Stromal cell of bone marrow (primary cell): ENCODE results near the gene CADPS2.
"Not testable (repeated sequence)": the region's sequence is repeated elsewhere in the genome, so short reads cannot be mapped to it uniquely, and the experiment has no call there.

Experiments used
- DNase-seq: peaks from one replicate; pipeline ENCODE4 v3.0.0-alpha.2; 2012; ENCODE audit warnings: low read depth

Gene CADPS2

DNA sequence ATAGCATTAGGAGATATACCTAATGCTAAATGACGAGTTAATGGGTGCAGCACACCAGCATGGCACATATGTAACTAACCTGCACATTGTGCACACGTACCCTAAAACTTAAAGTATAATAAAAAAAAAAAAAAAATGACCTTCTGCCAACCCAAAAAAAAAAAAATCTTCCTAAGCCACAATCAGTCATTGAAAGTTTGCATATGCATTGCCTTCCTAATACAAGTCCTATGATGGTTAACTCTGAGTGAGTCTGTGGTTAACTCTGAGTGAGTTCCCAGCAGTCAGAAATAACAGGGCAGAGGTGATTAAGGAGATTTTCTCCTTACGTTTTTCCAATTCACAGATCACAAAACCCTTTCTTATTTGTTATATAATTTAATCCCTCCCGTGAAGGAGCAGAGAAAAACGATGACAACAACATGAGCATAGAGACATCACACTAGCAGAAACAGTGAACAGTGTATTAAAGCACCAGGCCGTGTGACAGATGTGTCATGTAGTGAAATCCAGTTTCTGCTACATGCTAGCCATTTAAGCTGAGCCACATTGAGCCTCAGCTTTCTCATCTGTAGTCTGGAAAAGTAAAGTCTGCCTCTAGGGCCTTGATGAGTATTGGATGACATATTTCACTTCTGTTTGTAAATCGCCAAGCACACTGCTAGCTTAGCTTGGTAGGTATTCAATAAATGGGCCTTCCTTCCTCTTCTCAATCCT lies 176.2 kb downstream of the CADPS2 start:
- DNase-seq: no peak

DNA sequence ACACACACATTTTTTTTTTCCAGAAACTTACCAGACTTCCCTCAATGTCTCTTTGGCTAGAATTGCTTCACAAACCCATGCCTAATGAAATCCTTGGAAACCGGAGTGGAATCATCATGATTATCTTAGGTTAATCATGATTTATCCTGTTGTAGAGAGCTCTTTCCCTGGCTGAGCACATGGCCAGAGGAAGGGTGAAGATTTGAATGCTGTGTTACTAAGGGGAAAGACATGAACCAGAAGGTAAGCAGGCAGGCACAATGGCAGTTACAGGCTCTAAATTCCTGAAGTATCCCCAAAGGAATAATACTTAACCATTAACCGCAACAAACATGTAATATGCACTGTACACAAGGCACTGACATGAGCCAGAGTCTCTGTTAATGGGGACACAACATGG lies 179.4 kb downstream of the CADPS2 start:
- no peak for DNase-seq

DNA sequence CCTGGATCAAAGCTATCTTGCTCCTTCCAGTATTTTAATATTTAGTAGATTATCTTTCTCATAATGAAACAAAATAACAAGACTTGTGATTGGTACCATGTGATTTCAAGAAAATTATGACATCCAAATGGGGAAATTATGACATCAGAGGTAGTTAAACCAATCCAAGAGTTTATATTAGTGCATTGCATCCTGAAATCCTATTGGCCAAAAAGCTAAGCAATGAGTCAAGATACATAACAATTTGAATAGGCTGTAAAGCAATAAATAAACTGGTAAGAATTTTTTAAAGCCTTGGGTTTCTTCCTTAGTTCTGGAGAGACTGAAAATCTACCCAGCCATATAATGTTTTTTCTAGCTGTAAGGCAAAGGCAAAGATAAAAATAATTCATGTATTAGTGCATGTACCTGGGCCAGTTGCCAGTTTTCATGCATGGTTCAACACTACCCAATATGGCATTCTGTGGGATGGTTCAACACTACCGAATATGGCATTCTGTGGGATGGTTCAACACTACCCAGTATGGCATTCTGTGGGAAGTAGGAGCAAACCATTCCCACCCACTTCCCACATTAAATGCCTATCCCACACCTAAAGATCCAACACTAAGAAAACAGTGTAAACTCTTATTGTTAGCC lies 183.3 kb downstream of the CADPS2 start, which contains the start of gene RNF148:
Gene RNF148 (minus strand): TSS at position 51 of the 639 bp plus-strand sequence. CDS start 172 bp downstream, outside the sequence.
- no peak for DNase-seq

DNA sequence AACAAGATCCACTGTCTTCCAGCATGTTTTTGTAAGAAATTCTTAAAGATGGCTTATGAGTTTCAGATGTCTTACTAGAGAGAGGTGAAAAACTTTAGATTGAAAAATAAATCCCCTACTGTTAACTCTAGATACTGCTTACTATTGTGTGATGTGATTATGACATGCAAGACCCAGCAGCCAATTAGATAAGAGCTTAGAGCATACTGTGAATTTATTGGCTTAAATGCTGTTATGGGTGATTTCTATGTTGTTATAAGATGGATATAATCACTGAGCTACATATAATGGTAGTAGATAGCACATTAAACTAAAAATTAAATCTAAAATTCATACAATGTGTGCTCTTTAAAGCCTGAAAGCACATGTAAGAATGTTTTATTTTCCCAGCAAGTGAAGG lies 187.2 kb downstream of the CADPS2 start, which contains the start of gene RNF133:
Gene RNF133 (minus strand): TSS at position 101 of the 400 bp plus-strand sequence. CDS start 199 bp downstream, outside the sequence.
- DNase-seq: no peak

DNA sequence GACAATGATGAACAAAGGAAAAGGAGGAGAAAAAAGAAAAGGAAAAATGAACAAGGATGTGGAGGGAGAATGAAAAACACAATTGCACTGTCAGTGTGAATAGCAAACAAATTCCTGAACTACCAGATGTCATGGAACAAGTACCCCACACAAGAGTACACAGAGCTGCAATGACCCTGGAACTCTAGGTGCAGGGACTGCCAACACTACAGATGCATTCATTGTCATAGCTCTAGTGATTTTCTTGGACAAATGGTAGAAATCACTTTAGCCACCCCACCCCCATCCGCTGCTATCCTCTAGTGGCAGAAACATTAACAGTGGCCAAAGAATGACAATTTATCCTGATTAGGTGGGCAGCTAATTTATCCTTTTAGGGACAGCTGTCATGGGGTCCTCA lies 190.4 kb downstream of the CADPS2 start:
- DNase-seq: no peak

DNA sequence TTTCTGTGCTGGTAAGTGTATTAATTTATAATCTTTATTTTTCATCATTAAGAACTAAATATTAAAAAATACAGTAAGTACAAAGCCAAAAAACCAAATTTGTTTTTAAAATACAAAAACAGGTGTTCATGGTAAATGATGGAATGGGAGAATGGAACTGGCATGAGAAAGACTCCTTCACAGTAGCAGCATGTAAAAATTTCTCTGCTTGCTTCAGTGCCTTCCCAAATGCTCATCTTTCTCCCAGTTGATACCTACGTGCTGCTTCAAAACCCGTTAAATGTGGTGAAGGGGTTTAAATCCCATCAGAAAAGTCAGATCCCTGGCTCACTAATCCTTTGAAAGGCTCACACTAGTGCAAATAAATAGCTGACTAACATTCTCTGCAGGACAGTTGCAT lies 191.6 kb downstream of the CADPS2 start:
- no peak for DNase-seq

DNA sequence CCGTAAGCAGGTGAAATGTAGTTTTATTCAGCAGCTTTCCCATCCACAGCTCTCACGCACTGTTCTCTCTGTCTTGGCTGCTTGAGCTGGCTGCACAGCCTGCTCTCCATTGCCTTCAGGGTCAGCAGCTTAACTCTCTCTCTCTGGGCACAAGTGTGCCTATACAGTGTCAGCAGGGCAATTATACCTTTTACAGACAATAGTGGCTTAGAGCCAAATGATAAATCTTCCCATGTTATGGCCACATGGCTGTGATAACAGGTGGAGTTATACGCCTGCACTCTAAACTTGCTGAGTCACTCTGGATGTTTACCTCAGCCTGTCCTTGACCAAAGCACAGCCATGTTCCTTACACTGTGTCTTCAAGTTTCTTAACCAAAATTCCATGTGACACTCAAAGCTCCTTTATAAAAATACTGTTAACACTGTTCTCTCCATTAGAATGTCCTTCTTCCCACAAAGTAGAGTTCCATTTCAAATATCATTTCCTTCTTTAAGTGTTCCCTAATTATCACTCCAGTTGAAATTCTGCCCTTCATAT lies 193.4 kb downstream of the CADPS2 start:
- DNase-seq: no peak

DNA sequence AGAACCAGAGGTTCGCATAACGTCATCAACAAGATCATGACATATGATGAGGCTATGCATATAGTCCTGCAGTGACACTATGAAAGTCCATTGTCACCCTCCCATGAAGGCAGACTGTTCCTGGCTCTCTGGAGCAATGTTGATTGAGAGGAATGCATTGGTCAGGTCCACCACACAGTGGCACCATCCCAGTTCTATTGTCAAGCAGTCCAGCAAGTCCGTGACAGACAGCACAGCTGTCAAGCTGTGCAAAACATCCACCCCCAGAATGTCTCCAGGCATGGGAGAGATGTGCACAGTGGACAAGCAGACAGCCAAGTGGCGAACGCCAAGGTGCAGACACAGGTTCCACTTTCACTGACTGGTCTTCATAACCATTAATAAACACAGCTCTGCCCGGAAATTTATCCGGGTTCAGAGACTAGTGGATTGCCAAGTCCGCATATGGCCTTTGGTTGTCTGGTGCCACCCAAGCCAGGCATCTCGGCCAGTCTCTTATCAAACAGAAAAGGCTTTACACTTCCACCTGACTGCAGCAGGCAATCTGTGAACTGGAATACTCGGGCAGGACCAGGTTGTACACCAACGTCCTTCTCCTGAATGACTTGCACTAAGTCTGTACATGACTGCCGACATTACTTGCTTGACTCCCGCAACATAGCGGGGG lies 194.6 kb downstream of the CADPS2 start:
- no peak for DNase-seq

DNA sequence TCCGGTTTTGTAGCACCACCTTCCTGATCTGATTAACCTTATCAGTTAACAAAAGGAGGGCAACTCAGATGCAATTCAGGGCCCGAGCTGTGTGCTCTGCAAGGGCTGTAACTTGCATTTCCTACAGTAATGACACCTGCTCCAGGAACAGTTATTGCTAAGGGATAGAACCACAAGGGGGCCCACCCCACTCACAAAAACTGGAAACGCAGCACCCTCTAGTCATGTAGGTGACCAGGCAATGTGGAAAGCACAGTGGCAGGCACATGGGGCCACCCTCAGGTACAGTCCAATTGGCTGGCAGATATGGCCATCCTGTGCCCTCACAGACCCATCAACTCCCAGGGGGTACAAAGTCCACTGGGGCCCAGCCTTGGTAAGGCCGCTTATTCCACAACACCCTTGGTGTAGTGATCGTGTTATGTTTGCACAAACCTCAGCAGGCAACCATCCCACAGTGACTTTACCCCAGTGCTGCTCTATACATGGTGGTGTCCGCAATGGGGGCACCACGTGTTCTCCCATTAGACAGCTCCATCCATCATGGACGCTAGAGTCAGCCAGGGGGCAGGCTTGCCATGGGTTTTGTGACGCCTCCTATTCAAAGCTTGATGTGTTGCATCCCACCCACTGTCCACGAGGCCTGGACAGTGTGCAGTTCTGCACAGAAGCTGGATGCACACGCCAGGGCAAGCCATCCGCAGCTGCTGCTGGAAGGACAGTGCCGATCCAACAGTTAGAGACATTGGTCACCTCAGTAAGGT lies 196.7 kb downstream of the CADPS2 start:
- DNase-seq: no peak

DNA sequence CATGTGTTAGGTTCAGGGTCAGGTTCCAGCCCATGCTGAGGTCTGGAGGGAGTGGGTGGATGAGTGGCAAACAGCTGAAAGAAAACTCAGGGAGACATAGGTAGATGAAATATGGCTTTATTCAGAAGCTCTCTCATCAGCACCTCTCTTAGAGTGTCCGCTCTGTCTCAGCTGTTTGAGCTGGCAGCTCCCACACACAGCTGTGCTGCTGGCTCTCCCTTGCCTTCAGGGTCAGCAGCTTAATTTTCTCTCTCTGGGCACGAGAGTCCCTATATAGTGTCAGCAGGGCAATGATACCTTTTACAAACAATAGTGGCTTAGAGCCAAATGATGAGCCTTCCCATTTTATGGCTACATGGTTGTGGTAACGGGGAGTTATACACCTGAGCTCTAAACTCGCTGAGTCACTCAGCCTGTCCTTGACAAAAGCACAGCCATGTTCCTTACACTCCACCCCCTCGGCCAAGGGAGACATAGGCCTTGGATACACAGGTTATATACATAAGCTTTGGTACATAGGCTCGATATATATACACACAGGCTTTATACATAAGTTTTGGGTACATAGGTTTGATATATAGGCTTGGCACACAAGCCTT lies 197.8 kb downstream of the CADPS2 start:
- no peak for DNase-seq

DNA sequence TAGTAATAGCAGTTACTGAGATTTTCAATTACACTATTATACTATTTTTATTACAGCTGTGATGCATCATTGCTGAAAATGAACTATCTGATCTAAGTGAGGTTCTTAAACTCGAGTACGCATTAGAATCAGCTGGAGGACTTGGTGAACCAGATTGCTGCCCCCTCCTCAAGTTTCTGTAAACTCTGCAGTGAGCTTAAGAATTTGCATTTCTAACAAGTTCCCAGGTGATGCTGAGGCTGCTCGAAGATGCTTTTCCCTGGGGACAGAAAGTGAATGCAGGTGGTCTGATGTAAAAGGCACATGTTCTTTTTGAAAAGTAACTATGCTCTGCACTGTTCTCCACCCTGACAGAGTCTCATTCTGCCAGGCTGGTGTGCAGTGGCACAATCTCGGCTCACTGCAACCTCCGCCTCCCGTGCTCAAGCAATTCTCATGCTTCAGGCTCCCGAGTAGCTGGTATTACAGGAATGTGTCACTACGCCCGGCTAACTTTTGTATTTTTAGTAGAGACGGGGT lies 199.8 kb downstream of the CADPS2 start:
- DNase-seq: no peak

DNA sequence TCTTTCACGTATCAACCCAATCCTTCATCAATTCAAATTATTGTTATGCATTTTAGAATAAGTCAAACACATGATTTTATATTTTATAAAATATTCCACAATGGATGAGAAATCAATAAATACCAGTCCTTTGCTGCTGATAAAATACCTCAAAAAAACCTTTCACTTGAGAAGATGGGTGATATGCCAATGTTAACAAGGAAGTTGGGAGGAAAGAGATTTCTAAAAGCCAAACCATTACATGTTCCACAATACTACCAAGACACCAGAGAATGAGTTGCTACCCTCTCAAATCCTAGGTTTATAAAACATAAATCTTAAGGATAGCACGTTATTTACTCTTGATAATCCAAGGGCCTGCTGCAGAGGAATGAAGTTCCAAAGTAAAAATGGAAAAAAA lies 201.8 kb downstream of the CADPS2 start:
- no peak for DNase-seq

DNA sequence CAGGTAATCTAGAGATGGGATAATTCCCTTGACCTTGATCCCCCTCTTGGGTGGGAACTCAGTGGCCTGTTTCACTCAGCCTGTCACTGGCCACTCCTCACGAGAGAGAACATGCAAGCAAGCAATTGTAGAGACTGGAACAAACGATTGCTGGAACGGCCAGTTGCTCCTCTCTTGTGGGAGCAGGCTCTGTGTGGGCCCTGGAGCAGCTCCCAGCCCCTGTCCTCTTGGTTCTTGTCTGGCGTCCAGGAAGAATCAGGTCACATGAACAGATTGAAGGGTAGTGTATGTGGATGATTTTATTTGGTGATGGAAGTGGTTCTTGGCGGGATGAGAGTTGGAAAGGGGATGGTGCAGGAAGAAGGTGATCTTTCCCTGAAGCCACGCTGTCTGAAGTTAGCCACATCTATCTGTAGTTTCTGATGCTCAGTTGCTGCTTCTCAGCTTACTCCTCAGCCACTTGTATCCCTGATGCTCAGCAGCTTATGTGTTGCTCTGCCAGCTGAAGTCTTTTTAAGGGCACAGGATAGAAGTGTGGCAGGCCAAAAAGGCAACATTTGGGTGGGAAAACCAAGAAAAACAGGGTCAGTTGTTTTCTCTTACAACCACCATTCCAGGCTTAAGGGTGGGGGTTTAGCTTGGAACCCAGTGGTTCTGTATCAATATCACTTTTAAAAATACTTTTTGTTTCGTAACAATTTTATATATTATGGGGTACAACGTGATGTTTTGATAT lies 203.3 kb downstream of the CADPS2 start:
- DNase-seq: no peak

DNA sequence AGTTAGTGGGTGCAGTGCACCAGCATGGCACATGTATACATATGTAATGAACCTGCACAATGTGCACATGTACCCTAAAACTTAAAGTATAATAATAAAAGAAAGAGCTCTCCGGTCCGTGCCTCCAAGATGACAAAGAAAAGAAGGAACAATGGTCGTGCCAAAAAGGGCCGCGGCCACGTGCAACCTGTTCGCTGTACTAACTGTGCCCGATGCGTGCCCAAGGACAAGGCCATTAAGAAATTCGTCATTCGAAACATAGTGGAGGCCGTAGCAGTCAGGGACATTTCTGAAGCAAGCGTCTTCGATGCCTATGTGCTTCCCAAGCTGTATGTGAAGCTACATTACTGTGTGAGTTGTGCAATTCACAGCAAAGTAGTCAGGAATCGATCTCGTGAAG lies 205.1 kb downstream of the CADPS2 start:
- DNase-seq: not testable (repeated sequence)

DNA sequence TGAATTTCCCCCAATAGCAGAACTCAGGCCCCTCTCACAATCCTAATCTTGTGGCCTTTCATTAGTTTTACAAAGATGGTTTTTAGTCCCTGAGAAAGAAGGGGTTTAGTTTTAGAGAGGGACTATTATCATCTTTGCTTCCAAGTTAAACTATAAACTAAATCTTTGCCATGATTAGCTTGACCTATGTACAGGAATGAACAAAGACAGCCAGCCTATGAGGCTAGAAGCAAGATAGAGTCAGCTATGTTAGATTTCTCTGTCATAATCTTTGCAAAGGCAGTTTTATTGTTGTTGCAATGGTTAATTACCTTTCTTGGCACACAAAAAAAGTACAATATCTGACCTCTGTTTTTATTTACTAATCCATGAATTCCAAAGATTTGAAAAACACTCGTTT lies 206.4 kb downstream of the CADPS2 start:
- DNase-seq: no peak

DNA sequence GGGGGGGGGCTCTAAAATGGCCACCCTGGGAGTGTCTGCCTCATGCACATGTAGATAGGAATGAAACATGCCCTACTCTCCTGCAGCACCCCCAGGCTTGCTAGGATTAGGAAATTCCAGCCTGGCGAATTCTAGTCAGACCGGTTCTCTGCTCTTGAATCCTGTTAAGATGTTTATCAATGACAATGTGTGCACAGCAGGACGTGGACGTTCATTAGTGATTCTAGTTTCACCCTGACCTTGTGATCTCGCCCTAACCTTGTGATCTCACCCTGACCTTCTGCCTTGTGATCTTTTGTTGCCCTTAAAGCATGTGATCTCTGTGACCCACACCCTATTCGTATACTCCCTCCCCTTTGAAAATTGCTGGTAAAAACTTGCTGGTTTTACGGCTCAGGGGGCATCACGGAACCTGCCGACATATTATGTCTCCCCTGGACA lies 207.0 kb downstream of the CADPS2 start:
- not testable (repeated sequence) for DNase-seq

DNA sequence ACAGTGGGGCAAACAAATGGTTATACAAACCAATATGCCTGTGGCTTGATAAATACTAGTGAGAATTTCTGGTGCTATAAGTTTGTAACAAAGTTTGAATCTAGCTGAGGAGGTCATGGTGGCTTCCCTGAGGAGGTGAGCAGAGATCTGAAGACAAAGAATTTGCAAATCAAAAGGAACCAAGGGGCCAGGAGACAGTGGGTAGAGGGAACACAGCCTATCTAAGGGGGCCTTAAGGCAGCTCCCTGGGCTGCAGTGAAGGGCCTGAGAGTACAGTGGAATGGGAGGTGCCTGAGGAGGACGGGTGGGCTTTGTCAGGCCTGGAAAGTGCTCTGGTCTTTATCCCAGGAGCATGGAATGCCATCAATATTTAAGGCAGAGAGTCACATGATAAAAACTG lies 209.1 kb downstream of the CADPS2 start:
- DNase-seq: no peak

DNA sequence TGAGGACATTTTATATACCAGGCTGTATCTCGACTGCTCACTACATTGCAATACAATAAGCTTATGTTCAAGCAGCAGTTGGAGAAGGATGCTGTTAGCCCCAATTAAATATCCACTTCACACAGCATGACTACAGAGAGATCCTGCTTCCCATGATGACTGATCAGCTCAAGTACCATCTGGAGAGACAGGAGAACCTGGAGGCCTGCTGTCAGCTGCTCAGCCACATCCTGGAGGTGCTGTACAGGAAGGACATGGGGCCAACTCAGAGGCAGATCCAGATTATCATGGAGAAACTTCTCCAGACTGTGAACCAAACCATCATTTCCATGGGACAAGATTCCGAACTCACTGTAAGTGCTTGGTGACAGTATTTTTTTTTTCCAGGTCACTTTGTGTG lies 209.8 kb downstream of the CADPS2 start:
- no peak for DNase-seq

DNA sequence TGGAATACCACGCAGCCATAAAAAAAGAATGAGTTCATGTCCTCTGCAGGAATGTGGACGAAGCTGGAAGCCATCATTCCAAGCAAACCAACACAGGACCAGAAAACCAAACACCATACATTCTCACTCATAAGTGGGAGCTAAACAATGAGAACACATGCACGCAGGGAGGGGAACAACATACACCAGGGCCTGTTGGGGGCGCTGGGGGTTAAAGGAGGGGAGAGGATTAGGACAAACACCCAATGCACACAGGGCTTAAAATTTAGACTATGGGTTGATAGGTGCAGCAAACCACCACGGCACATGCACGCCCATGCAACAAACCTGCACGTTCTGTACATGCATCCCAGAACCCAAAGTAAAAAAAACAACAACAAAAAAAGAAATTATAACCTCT lies 210.6 kb downstream of the CADPS2 start:
- DNase-seq: no peak

DNA sequence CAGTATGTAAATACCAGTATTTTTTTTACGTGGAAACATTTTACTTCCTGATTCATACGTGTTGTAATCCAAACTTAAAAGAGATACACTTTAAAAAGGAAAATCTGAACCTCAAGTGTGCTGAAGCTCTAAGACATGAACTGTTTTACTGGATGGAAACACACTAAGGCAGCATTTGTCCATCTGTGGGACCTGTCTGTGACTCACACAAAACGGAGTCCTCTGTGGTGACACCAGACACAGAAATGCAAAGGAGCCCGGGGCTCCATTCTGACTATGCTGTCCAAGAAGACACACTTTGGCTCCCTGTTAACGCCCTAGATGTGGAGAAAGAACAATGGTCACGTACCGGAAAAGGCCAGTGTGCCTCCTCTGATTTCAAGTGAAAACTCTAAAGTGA lies 211.2 kb downstream of the CADPS2 start:
- DNase-seq: peak; percentile 30

DNA sequence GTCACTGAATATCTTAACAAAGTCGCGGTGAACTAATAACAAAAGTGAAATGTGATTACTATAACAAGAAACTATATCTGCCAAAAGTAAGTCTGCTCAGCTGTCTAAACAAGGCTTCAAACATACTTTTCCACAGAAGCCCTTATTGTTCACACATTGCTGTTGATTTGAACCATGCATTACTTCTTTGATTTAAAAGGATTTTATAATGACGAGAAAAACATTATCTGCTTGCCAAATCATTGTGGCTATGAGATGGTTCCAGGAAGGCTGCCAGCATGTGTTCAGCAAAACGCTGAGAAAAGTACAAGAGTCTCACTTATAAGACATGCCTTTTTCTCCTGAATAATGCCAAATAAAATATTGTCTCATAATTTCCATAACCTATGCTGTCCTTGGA lies 211.8 kb downstream of the CADPS2 start:
- DNase-seq: peak; percentile 87
